ENCODE results near the gene STX11. TPM values are rescaled to one million over a fixed set of nuclear protein-coding genes. Genes with fewer than 3 reads are reported as not detected.

Gene STX11
- total RNA-seq, 2 donors from 2014 or later, result 0.59 to 3.8 TPM

GRCh38 chr6:144214029-144214428 is 63.7 kb downstream of the STX11 start:
- Histone ChIP-seq H3K4me1 (peaks cover 5% of the 10 kb centered on the region), H3K27ac (no peak overlapping the region)
- intact Hi-C loops (cut with DNase I), result no loop called here

GRCh38 chr6:144214622-144215401 is 64.5 kb downstream of the STX11 start:
- DNase-seq, result peak; percentile 24
- H3K27me3 ChIP-seq, result no peaks in the 10 kb centered on the region
- intact Hi-C loops (cut with DNase I), result loop anchor here (5.0 kb wide), 3 partner anchors 72 to 267 kb away; partner anchors contain the start of gene UTRN
- H3K4me1 ChIP-seq, result peaks cover 5% of the 10 kb centered on the region
- H3K9me3 ChIP-seq, result no peaks in the 10 kb centered on the region
- H3K36me3 ChIP-seq, result no peaks in the 10 kb centered on the region
- peak overlapping the region; percentile 57 for H3K4me3 ChIP-seq
- H3K27ac ChIP-seq, result peak overlapping the region; percentile 97
- TF ChIP-seq CTCF (IDR thresholded peaks at IDR 0.05), result no peak
- H3K9ac ChIP-seq (ENCODE audit: low read depth in 2 of 2, low read length in 2 of 2), result peak overlapping the region; percentile 85 to 99

More at GRCh38 chr6:144214029-144214428, 63.7 kb downstream of the STX11 start:
- H3K27me3 ChIP-seq, result no peaks in the 10 kb centered on the region
- H3K9me3 ChIP-seq, result no peaks in the 10 kb centered on the region
- H3K36me3 ChIP-seq, result no peaks in the 10 kb centered on the region
- no peak for DNase-seq
- no peak for TF ChIP-seq CTCF (IDR thresholded peaks at IDR 0.05)
- no peak overlapping the region for H3K4me3 ChIP-seq
- H3K9ac ChIP-seq (ENCODE audit: low read depth in 2 of 2, low read length in 2 of 2), result no peak overlapping the region

GRCh38 chr6:144215402-144215931 is 65.2 kb downstream of the STX11 start:
- Histone ChIP-seq H3K4me3 (peak overlapping the region; percentile 57), H3K4me1 (peaks cover 5% of the 10 kb centered on the region), H3K9ac (ENCODE audit: low read depth in 2 of 2, low read length in 2 of 2) (peak overlapping the region; percentile 85 to 99), H3K36me3 (no peaks in the 10 kb centered on the region), H3K27me3 (no peaks in the 10 kb centered on the region), H3K9me3 (no peaks in the 10 kb centered on the region), H3K27ac (peak overlapping the region; percentile 97)
- no peak for TF ChIP-seq CTCF (IDR thresholded peaks at IDR 0.05)
- intact Hi-C loops (cut with DNase I), result loop anchor here (5.0 kb wide), 3 partner anchors 72 to 267 kb away; partner anchors contain the start of gene UTRN
- DNase-seq, result peak; percentile 53

- H3K27me3 ChIP-seq, result no peaks in the 10 kb centered on the region
- DNase-seq, result peak; percentile 95
- H3K9me3 ChIP-seq, result no peaks in the 10 kb centered on the region
- peak overlapping the region; percentile 85 to 99 for H3K9ac ChIP-seq (ENCODE audit: low read depth in 2 of 2, low read length in 2 of 2)
- intact Hi-C loops (cut with DNase I), result loop anchor here (5.0 kb wide), 3 partner anchors 71 to 266 kb away; partner anchors contain the start of gene UTRN
- H3K4me3 ChIP-seq, result peak overlapping the region; percentile 57
- peaks cover 5% of the 10 kb centered on the region for H3K4me1 ChIP-seq
- peak overlapping the region; percentile 97 for H3K27ac ChIP-seq
- TF ChIP-seq CTCF (IDR thresholded peaks at IDR 0.05), result peak; percentile 42
- no peaks in the 10 kb centered on the region for H3K36me3 ChIP-seq
Observed at GRCh38 chr6:144215932-144216667, 65.8 kb downstream of the STX11 start.

GRCh38 chr6:144216668-144217218 is 66.4 kb downstream of the STX11 start:
- no peaks in the 10 kb centered on the region for H3K36me3 ChIP-seq
- peak overlapping the region; percentile 97 for H3K27ac ChIP-seq
- peak; percentile 9 for TF ChIP-seq CTCF (IDR thresholded peaks at IDR 0.05)
- H3K27me3 ChIP-seq, result no peaks in the 10 kb centered on the region
- DNase-seq, result no peak
- H3K4me3 ChIP-seq, result peak overlapping the region; percentile 57
- intact Hi-C loops (cut with DNase I), result loop anchor here (5.0 kb wide), 3 partner anchors 71 to 266 kb away; partner anchors contain the start of gene UTRN
- H3K9ac ChIP-seq (ENCODE audit: low read depth in 2 of 2, low read length in 2 of 2), result peak overlapping the region; percentile 85 to 99
- no peaks in the 10 kb centered on the region for H3K9me3 ChIP-seq
- peaks cover 5% of the 10 kb centered on the region for H3K4me1 ChIP-seq

Data from colonic mucosa (tissue), 4 donors.